SJSA1 (cell line): ENCODE measurements around the gene ZNF451. TPM values are rescaled to one million over a fixed set of nuclear protein-coding genes. Genes with fewer than 3 reads are reported as not detected.

Experiments
- DNase-seq, 2 experiments: peaks; one replicate each; pipeline ENCODE4 v3.0.0-alpha.2; 2015 to 2020; ENCODE audit warnings: low spot score in 2 of 2, low read depth in 1 of 2
- H3K27ac ChIP-seq: fragments of 250-450 bp; sonication (Bioruptor Pico); 2 replicates; pipeline ENCODE4 v1.5.1; 2020; ENCODE audit warnings: mild to moderate bottlenecking, moderate library complexity
- H3K27me3 ChIP-seq: fragments of 250-450 bp; sonication (Bioruptor Pico); replicated peaks from 2 replicates; pipeline ENCODE4 v1.5.1; 2020; ENCODE audit warnings: mild to moderate bottlenecking, moderate library complexity
- H3K36me3 ChIP-seq: fragments of 250-450 bp; sonication (Bioruptor Pico); 2 replicates; pipeline ENCODE4 v1.5.1; 2020; ENCODE audit warnings: mild to moderate bottlenecking
- H3K4me1 ChIP-seq: fragments of 250-450 bp; sonication (Bioruptor Pico); replicated peaks from 2 replicates; pipeline ENCODE4 v1.6.1; 2021; ENCODE audit warnings: mild to moderate bottlenecking
- H3K4me3 ChIP-seq: fragments of 250-450 bp; sonication (Bioruptor Pico); 2 replicates; pipeline ENCODE4 v1.5.1; 2020; ENCODE audit warnings: mild to moderate bottlenecking
- H3K9me3 ChIP-seq: fragments of 250-450 bp; sonication (Bioruptor Pico); replicated peaks from 2 replicates; pipeline ENCODE4 v1.5.1; 2020; ENCODE audit warnings: mild to moderate bottlenecking
- total RNA-seq: library from RNA; depleted of rRNA; stranded (reverse); fragments of >200 nt; shearing (Covaris generic); gene quantifications from 2 replicates; pipeline ENCODE4 v1.2.3, GENCODE V29; 2014

The ZNF451 gene
- total RNA-seq, 1 experiment from 2014 or later = 58.3 TPM

DNA sequence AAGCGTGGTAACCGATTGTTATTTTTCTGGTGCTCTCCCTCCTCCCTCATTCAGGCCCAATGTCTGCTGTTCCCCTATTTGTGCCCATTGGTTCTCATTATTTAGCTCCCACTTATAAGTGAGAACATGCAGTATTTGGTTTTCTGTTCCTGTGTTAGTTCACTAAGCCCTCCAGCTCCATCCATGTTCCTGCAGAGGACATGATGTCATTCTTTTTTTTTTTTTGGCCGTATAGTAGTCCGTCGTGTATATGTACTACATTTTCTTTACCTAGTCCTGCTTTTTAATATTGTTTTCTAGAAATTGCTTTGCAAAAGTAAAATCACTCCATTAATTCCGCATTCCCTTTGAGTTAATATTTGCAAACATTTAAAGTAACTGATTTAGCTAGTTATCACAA is 23.1 kb downstream of the ZNF451 start:
- Histone ChIP-seq H3K4me1 (no peaks in the 10 kb centered on the region), H3K4me3 (no peak overlapping the region), H3K9me3 (no peaks in the 10 kb centered on the region), H3K36me3 (peaks cover 7% of the 10 kb centered on the region), H3K27me3 (no peaks in the 10 kb centered on the region), H3K27ac (no peak overlapping the region)
- DNase-seq = no peak

DNA sequence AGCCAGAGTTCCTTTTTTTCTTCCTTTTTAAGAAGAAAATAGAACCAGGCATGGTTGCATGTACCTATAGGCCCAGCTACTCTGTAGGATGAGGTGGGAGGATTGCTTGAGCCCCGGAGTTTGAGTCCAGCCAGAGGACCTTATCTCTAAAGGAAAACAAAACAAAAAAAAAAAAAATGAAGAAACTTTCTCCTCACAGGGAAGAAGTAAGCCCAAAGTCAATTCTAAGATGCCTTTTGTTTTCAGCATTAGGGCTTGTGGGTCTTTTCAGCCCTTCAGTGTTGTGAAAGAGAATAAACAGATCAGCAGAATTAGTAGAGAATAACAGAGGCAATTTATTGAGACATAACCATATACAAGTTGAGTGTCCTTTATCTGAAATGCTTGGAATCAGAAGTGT is 26.8 kb downstream of the ZNF451 start:
- no peaks in the 10 kb centered on the region for H3K9me3 ChIP-seq
- H3K4me3 ChIP-seq = no peak overlapping the region
- H3K27ac ChIP-seq = no peak overlapping the region
- H3K36me3 ChIP-seq = no peaks in the 10 kb centered on the region; the same call in 1 of the 2 replicates
- DNase-seq = no peak
- H3K4me1 ChIP-seq = no peaks in the 10 kb centered on the region
- no peaks in the 10 kb centered on the region for H3K27me3 ChIP-seq

DNA sequence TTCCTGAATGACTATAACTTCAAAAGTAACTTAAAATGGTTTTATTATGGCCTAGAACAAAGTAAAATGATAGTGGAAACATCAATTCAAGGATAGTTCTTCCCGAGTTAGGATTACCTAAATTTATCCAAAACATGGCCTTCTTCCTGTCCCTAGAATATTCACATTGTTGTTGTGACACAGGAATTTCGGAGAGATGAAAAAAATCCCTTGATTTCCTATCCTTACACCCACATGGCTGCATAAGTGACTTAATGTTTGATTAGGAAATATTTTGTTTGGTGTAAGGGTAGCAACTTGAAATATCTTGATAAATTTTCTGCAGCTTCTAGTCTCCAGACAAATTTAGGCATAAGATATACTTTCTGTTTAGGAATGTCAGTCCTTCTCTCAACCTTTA is 27.8 kb downstream of the ZNF451 start:
- H3K9me3 ChIP-seq = no peaks in the 10 kb centered on the region
- H3K4me1 ChIP-seq = no peaks in the 10 kb centered on the region
- peaks cover 4% of the 10 kb centered on the region for H3K36me3 ChIP-seq
- no peak for DNase-seq
- no peak overlapping the region for H3K27ac ChIP-seq
- H3K27me3 ChIP-seq = no peaks in the 10 kb centered on the region
- H3K4me3 ChIP-seq = no peak overlapping the region

DNA sequence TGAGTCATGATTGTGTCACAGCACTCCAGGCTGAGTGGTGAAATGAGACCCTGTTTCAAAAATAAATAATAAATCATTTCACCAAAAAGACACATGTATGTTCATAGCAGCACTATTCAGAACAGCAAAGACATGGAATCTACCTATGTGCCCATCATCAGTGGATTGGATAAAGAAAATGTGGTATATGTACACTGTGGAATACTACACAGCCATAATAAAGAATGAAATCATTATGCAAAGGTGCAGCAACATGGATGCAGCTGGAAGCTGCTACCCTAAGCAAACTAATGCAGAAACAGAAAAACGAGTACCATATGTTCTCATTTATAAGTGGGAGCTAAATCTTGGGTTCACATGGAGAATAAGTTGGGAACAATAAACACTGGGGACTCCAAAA is 33.1 kb downstream of the ZNF451 start:
- no peaks in the 10 kb centered on the region for H3K9me3 ChIP-seq
- DNase-seq = no peak
- H3K4me1 ChIP-seq = no peaks in the 10 kb centered on the region
- H3K4me3 ChIP-seq = no peak overlapping the region
- no peaks in the 10 kb centered on the region for H3K27me3 ChIP-seq
- peaks cover 12% of the 10 kb centered on the region for H3K36me3 ChIP-seq
- no peak overlapping the region for H3K27ac ChIP-seq

DNA sequence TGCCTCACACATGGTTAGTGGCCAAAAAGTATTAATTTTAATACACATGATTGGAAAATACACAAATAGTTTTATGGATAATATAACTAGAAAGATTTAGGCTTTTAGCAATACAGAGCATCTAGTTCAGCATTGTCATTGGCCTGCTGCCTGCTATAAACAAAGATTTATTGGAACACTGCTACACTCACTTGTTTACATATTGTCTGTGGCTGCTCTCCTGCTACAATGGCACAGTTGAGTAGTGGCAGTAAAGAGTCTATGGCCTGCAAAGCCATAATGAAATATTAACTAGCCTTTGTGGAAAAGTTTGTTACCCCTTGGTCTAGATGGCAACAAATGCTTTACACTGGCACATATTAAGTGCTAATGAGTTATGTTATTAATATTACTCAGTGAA is 37.8 kb downstream of the ZNF451 start:
- no peak for DNase-seq

DNA sequence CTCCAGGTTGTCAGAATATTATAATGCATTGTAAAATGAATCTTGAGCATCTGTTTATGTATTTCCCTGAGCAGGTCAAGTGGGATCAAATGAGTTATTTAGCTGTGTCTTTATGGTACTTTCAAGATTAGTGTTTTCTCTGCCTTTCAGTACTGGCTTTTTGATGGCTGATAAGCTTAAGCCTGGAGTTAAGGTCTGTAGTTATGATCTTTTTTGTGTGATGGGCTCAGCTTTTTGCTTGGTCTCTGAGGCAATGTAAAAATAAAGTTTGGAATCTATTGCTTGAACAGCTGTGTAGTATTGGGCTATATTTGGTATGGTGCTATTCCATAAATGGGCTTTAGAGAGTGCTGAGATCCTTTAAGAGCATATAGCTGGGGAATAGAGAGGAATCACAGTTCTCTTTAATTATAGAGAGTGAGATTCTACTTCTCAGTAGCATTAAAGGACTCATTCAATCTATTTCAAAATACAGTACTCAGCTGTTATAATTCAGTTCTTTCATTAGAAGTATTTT is 40.7 kb downstream of the ZNF451 start:
- no peak overlapping the region for H3K27ac ChIP-seq
- H3K4me1 ChIP-seq = no peaks in the 10 kb centered on the region
- H3K4me3 ChIP-seq = no peak overlapping the region
- H3K27me3 ChIP-seq = no peaks in the 10 kb centered on the region
- peaks cover 10% of the 10 kb centered on the region for H3K36me3 ChIP-seq
- DNase-seq = no peak
- H3K9me3 ChIP-seq = no peaks in the 10 kb centered on the region

More for the DNA sequence above, 37.8 kb downstream of the ZNF451 start:
- Histone ChIP-seq H3K27ac (no peak overlapping the region), H3K27me3 (no peaks in the 10 kb centered on the region), H3K4me3 (no peak overlapping the region), H3K36me3 (peaks cover 8% of the 10 kb centered on the region), H3K9me3 (no peaks in the 10 kb centered on the region), H3K4me1 (no peaks in the 10 kb centered on the region)

DNA sequence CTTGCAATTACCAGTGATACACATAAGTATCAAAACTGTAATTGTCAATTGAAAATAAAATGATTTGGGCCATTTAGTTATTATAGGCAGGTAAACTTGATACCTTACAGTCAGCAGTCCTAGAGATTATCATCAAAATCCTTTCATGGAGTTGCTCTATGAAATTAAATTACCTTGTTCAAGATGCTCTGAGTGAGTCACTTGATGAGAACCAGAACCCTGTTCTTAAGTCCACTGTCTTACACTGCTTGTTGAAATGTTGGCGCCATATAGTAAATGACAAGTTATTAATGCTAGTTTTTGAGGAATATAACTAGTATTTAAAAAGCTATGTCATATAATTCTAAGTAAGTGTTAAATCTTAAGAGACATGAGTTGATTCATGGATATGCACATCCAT is 45.0 kb downstream of the ZNF451 start:
- peaks cover 19% of the 10 kb centered on the region for H3K36me3 ChIP-seq
- H3K27ac ChIP-seq = no peak overlapping the region
- H3K9me3 ChIP-seq = no peaks in the 10 kb centered on the region
- no peak overlapping the region for H3K4me3 ChIP-seq
- DNase-seq = no peak
- no peaks in the 10 kb centered on the region for H3K27me3 ChIP-seq
- no peaks in the 10 kb centered on the region for H3K4me1 ChIP-seq

DNA sequence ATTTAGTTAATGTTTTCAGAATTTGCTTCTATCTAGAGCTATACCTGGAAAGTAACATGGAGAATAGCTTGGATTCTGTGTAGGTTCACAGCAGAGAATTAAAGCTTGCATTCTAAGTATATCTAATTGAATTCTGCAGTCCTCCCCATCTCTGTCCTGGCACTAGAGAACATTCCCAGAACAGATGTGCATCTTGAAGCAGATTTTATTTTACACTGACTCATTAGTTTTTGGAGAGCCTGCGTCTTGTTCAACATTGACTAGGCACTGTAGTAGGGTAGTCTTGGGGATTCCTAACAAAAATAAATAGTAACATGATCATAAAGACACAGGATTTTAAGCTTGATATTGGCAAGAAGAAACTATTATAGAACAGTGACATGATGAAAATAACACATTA is 45.9 kb downstream of the ZNF451 start:
- H3K4me3 ChIP-seq = no peak overlapping the region
- peaks cover 19% of the 10 kb centered on the region for H3K36me3 ChIP-seq
- H3K27me3 ChIP-seq = no peaks in the 10 kb centered on the region
- no peaks in the 10 kb centered on the region for H3K9me3 ChIP-seq
- DNase-seq = no peak
- H3K27ac ChIP-seq = no peak overlapping the region
- H3K4me1 ChIP-seq = peaks cover 4% of the 10 kb centered on the region

DNA sequence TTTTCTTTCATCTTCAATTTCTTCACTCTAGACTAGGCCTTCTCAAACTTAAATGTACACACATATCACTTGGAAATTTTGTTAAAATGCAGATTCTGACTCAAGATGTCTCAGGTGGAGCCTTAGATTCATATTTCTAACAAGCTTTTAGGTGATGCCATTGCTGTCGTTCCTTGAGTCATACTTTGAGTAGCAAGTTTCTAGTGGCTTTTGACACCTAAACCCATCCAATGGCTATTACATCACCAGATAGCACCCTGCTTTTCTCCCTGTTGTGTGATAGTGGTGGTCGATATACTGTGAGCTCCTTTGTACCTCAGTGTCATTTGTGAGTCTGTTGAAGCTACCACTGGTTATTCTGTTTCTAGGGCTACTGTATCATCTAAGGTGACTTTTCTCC is 47.4 kb downstream of the ZNF451 start:
- H3K36me3 ChIP-seq = peaks cover 21% of the 10 kb centered on the region
- DNase-seq = no peak

DNA sequence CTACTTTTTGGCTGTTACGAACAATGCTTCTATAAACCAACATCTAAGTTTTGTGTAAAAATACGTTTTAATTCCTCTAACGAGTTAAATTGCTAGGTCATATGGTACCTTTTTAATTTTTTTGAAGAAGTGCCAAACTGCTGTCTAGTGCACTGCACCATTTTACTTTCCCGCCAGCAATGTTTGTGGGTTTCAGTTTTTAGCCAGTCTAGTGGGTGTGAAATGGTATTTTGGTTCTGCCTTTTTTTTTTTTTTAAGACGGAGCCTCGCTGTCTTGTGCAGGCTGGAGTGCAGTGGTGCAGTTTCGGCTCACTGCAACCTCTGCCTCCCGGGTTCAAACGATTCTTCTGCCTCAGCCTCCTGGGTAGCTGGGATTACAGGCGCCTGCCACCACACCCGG is 48.0 kb downstream of the ZNF451 start:
- H3K4me3 ChIP-seq = no peak overlapping the region
- no peaks in the 10 kb centered on the region for H3K27me3 ChIP-seq
- peaks cover 23% of the 10 kb centered on the region for H3K36me3 ChIP-seq
- no peak for DNase-seq
- H3K9me3 ChIP-seq = no peaks in the 10 kb centered on the region
- peaks cover 24% of the 10 kb centered on the region for H3K4me1 ChIP-seq
- H3K27ac ChIP-seq = no peak overlapping the region

More for the DNA sequence above, 47.4 kb downstream of the ZNF451 start:
- Histone ChIP-seq H3K4me1 (peaks cover 19% of the 10 kb centered on the region), H3K27ac (no peak overlapping the region), H3K27me3 (no peaks in the 10 kb centered on the region), H3K9me3 (no peaks in the 10 kb centered on the region), H3K4me3 (no peak overlapping the region)

DNA sequence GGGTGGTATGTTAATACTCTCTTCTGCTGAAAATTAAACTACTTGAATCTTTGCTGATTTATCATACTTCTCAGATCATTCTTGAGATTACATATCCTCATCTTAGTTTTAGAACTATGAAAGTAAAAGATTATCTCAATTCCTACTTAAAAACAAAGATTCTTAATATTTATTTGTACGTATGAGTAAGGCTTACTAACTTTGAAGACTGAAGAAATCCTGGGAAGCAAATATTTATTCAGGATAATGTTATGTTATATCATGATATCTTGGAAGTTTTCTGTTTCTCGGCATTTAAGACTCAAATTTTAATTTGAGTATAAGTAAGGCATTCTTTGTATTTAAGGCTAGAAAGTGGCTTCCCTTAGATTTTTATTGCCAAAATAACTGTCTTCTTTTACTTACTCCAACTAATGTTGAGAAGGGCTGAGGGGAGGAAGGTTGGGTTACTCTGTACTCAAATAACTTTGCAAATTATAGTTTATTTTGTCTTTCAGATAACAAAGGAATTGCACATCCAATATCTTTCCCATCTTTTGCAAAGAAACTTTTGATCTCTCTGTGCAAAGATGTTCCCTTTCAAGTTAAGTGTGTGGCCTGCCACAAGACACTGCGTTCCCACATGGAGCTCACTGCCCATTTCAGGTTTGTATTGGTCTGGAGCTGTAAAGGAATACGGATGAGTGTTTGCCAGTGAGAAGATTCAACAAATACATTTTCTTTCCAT is 51.6 kb downstream of the ZNF451 start:
- Histone ChIP-seq H3K27ac (no peak overlapping the region), H3K36me3 (peaks cover 13% of the 10 kb centered on the region), H3K9me3 (no peaks in the 10 kb centered on the region), H3K4me3 (no peak overlapping the region), H3K4me1 (peaks cover 39% of the 10 kb centered on the region), H3K27me3 (no peaks in the 10 kb centered on the region)
- DNase-seq = peak in 1 of 2 experiments; percentile 28

DNA sequence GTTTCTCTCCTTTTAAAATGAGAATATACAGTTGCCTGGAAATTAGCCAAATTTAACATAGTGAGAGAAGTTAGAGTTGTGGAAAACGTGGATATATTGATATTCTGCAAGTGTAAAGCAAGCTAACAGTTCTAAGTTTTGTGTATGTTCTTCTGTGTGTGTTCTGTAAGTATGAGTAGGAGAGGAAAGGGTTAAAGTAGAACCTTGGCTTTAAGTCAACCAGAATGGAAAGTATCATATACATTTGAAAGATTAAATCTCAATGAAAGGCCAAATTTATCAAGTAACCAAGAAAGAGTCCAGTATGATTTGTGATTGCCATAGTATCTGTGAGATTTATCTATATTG is 52.2 kb downstream of the ZNF451 start:
- Histone ChIP-seq H3K9me3 (no peaks in the 10 kb centered on the region), H3K27me3 (no peaks in the 10 kb centered on the region)

DNA sequence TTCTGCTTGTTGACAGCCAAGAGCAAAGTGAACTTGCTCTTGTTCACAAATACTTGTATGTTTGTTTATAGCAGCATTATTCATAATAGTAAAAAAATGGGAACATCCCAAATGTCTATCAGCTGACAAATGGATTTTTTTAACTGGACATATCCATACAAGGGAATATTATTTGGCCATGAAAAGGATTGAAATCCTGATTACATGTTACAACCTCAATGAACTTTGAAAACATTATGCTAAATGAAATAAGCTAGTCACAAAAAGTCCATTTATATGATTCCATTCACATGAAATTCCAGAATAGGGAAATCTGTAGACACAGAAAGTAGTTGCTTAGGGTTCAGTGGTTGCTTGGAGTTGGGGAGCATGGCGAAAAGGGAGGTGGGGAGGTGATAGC is 53.7 kb downstream of the ZNF451 start:
- H3K9me3 ChIP-seq = no peaks in the 10 kb centered on the region
- H3K36me3 ChIP-seq = peaks cover 14% of the 10 kb centered on the region
- peaks cover 58% of the 10 kb centered on the region for H3K4me1 ChIP-seq
- no peak for DNase-seq
- H3K4me3 ChIP-seq = no peak overlapping the region
- H3K27me3 ChIP-seq = no peaks in the 10 kb centered on the region
- no peak overlapping the region for H3K27ac ChIP-seq

More for the DNA sequence above, 52.2 kb downstream of the ZNF451 start:
- DNase-seq = no peak
- H3K27ac ChIP-seq = no peak overlapping the region
- peaks cover 44% of the 10 kb centered on the region for H3K4me1 ChIP-seq
- H3K36me3 ChIP-seq = peaks cover 8% of the 10 kb centered on the region
- no peak overlapping the region for H3K4me3 ChIP-seq

DNA sequence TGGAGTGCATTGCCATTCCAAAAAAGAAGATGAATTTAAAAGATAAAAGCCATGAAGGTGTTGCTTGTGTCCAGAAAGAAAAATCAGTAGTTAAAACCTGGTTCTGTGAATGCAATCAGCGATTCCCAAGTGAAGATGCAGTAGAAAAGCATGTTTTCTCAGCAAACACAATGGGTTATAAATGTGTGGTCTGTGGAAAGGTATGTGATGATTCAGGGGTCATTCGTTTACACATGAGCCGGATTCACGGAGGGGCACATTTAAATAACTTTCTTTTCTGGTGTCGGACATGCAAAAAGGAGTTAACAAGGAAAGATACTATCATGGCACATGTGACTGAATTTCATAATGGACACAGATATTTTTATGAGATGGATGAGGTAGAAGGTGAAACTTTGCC is 57.4 kb downstream of the ZNF451 start:
- Histone ChIP-seq H3K4me1 (peaks cover 39% of the 10 kb centered on the region), H3K9me3 (no peaks in the 10 kb centered on the region), H3K4me3 (no peak overlapping the region), H3K36me3 (peaks cover 15% of the 10 kb centered on the region), H3K27ac (peak overlapping the region; percentile 85), H3K27me3 (no peaks in the 10 kb centered on the region)
- DNase-seq = peak; percentile 48 to 74
